Skin epidermis (tissue), 12 donors: ENCODE results near the gene OBSCN.
"Not testable (repeated sequence)": the region's sequence is repeated elsewhere in the genome, so short reads cannot be mapped to it uniquely, and the experiment has no call there.

Source experiments
- H3K27ac ChIP-seq, 21 experiments: fragments of 200-600 bp; sonication (generic) in 11 of 21; one replicate each; pipeline ENCODE4 v1.5.0; 2020; ENCODE audit warnings: mild to moderate bottlenecking in 3 of 21, inconsistent platforms in 2 of 21, moderate library complexity in 2 of 21
- H3K4me3 ChIP-seq, 7 experiments: fragments of 200-600 bp; sonication (generic) in 2 of 7; one replicate each; pipeline ENCODE4 v1.5.0; 2020; ENCODE audit warnings: inconsistent platforms in 2 of 7, mild to moderate bottlenecking in 2 of 7, moderate library complexity in 1 of 7

The OBSCN gene

GRCh38 chr1:228210712-228211530 lies 3.1 kb downstream of the OBSCN start:
- H3K4me3 ChIP-seq = no peak overlapping the region
- H3K27ac ChIP-seq = no peak overlapping the region

GRCh38 chr1:228211531-228212414 lies 3.9 kb downstream of the OBSCN start:
- Histone ChIP-seq H3K4me3 (no peak overlapping the region), H3K27ac (no peak overlapping the region)

GRCh38 chr1:228212415-228212965 lies 4.6 kb downstream of the OBSCN start:
- Histone ChIP-seq H3K27ac (no peak overlapping the region), H3K4me3 (peak overlapping the region in 6 of 7 experiments; percentile 17 to 53 (median 48))

GRCh38 chr1:228212966-228213844 lies 5.4 kb downstream of the OBSCN start:
- Histone ChIP-seq H3K27ac (peak overlapping the region in 12 of 21 experiments; percentile 6 to 70 (median 50)), H3K4me3 (peak overlapping the region; percentile 17 to 53 (median 48))

- peak overlapping the region in 6 of 21 experiments; percentile 15 to 70 (median 62) for H3K27ac ChIP-seq
- peak overlapping the region; percentile 17 to 53 (median 48) for H3K4me3 ChIP-seq
Observed at GRCh38 chr1:228213917-228214808, 6.3 kb downstream of the OBSCN start.

- no peak overlapping the region for H3K4me3 ChIP-seq
- no peak overlapping the region for H3K27ac ChIP-seq
Observed at GRCh38 chr1:228214921-228215662, 7.2 kb downstream of the OBSCN start.

- no peak overlapping the region for H3K27ac ChIP-seq
Observed at GRCh38 chr1:228215663-228216116, 7.8 kb downstream of the OBSCN start.

GRCh38 chr1:228216371-228217320 lies 8.8 kb downstream of the OBSCN start:
- Histone ChIP-seq H3K27ac (no peak overlapping the region), H3K4me3 (no peak overlapping the region)

More at GRCh38 chr1:228215663-228216116, 7.8 kb downstream of the OBSCN start:
- no peak overlapping the region for H3K4me3 ChIP-seq

- H3K4me3 ChIP-seq = no peak overlapping the region
- H3K27ac ChIP-seq = no peak overlapping the region
Observed at GRCh38 chr1:228217551-228218344, 9.9 kb downstream of the OBSCN start.

- Histone ChIP-seq H3K4me3 (no peak overlapping the region), H3K27ac (no peak overlapping the region)
Observed at GRCh38 chr1:228218513-228219244, 10.8 kb downstream of the OBSCN start.

GRCh38 chr1:228219245-228219961 lies 11.6 kb downstream of the OBSCN start:
- no peak overlapping the region for H3K27ac ChIP-seq
- H3K4me3 ChIP-seq = no peak overlapping the region

- Histone ChIP-seq H3K27ac (no peak overlapping the region), H3K4me3 (no peak overlapping the region)
Observed at GRCh38 chr1:228219962-228220780, 12.3 kb downstream of the OBSCN start.

GRCh38 chr1:228221097-228221496 lies 13.3 kb downstream of the OBSCN start:
- not testable (repeated sequence) for H3K27ac ChIP-seq, H3K4me3 ChIP-seq

- no peak overlapping the region for H3K4me3 ChIP-seq
- no peak overlapping the region for H3K27ac ChIP-seq
Observed at GRCh38 chr1:228222548-228222947, 14.7 kb downstream of the OBSCN start.
